G401 (cell line): Measurements from ENCODE around the gene DCTPP1. TPM values are rescaled to one million over a fixed set of nuclear protein-coding genes. Genes with fewer than 3 reads are reported as not detected.
A peak's percentile ranks its signal among the peaks of the same experiment; 100 is the strongest.
"Not testable (repeated sequence)": the region's sequence is repeated elsewhere in the genome, so short reads cannot be mapped to it uniquely, and the experiment has no call there.

Experiments
- DNase-seq: peaks from one replicate; pipeline ENCODE4 v3.0.0-alpha.2; 2015; ENCODE audit warnings: low spot score
- in situ Hi-C: cut with HindIII; loops from 2 replicates; pipeline ENCODE4 v1.10.0; 2016; ENCODE audit warnings: low sequenced_read_pairs, mixed read lengths
- total RNA-seq: library from RNA; depleted of rRNA; stranded (reverse); fragments of >200 nt; shearing (Covaris generic); gene quantifications from 2 replicates; pipeline ENCODE4 v1.2.3, GENCODE V29; 2014; rRNA removed

Gene DCTPP1
- total RNA-seq: 92.0 and 127 TPM in 2 replicates

GRCh38 chr16:30429678-30430427 lies at the start of gene DCTPP1:
Gene DCTPP1, minus strand, starts transcription at chr16:30430030. Its CDS starts 50 bp downstream, at chr16:30429980.
- peak; percentile 100 for DNase-seq
- in situ Hi-C loops: no loop called here

GRCh38 chr16:30478766-30479478 lies 49.1 kb upstream of the DCTPP1 start:
- in situ Hi-C loops: no loop called here
- no peak for DNase-seq

- in situ Hi-C loops, DNase-seq: not testable (repeated sequence)
Observed at GRCh38 chr16:30477773-30478172, 47.9 kb upstream of the DCTPP1 start.

GRCh38 chr16:30476991-30477390 lies 47.2 kb upstream of the DCTPP1 start:
- no peak for DNase-seq

GRCh38 chr16:30474684-30475083 lies 44.9 kb upstream of the DCTPP1 start:
- no peak for DNase-seq
- in situ Hi-C loops: no loop called here

More at GRCh38 chr16:30476991-30477390, 47.2 kb upstream of the DCTPP1 start:
- in situ Hi-C loops: no loop called here

- in situ Hi-C loops: no loop called here
- DNase-seq: no peak
Observed at GRCh38 chr16:30474074-30474452, 44.2 kb upstream of the DCTPP1 start.

GRCh38 chr16:30473231-30474073 lies 43.6 kb upstream of the DCTPP1 start:
- no peak for DNase-seq
- in situ Hi-C loops: no loop called here

- in situ Hi-C loops: no loop called here
- DNase-seq: no peak
Observed at GRCh38 chr16:30472328-30472942, 42.6 kb upstream of the DCTPP1 start, which contains the start of gene ITGAL. Gene ITGAL, plus strand, starts transcription at chr16:30472742. Its CDS starts 96 bp downstream, at chr16:30472838.

- no peak for DNase-seq
- in situ Hi-C loops: no loop called here
Observed at GRCh38 chr16:30470632-30470995, 40.8 kb upstream of the DCTPP1 start.

- no peak for DNase-seq
- in situ Hi-C loops: no loop called here
Observed at GRCh38 chr16:30470170-30470512, 40.3 kb upstream of the DCTPP1 start.

- no peak for DNase-seq
- in situ Hi-C loops: no loop called here
Observed at GRCh38 chr16:30464078-30464477, 34.2 kb upstream of the DCTPP1 start.

GRCh38 chr16:30461426-30461825 lies 31.6 kb upstream of the DCTPP1 start:
- in situ Hi-C loops, DNase-seq: not testable (repeated sequence)

- in situ Hi-C loops: no loop called here
Observed at GRCh38 chr16:30459456-30459855, 29.6 kb upstream of the DCTPP1 start.

GRCh38 chr16:30458561-30459394 lies 28.9 kb upstream of the DCTPP1 start:
- in situ Hi-C loops: no loop called here
- no peak for DNase-seq

More at GRCh38 chr16:30459456-30459855, 29.6 kb upstream of the DCTPP1 start:
- no peak for DNase-seq

GRCh38 chr16:30457743-30458560 lies 28.1 kb upstream of the DCTPP1 start:
- in situ Hi-C loops: no loop called here
- no peak for DNase-seq

GRCh38 chr16:30457256-30457655 lies 27.4 kb upstream of the DCTPP1 start:
- in situ Hi-C loops: no loop called here

GRCh38 chr16:30456302-30456701 lies 26.5 kb upstream of the DCTPP1 start:
- DNase-seq: no peak
- in situ Hi-C loops: no loop called here

More at GRCh38 chr16:30457256-30457655, 27.4 kb upstream of the DCTPP1 start:
- no peak for DNase-seq
